CD4-positive, alpha-beta T cell treated with Interferon alpha-2 for 1 hour (primary cell): ENCODE data around the gene CCDC137.
A peak's percentile ranks its signal among the peaks of the same experiment; 100 is the strongest.

Experiments
- DNase-seq, 2 donors: peaks; one replicate each; pipeline ENCODE4 v3.0.0-alpha.2; 2020 to 2022

CCDC137 gene

DNA sequence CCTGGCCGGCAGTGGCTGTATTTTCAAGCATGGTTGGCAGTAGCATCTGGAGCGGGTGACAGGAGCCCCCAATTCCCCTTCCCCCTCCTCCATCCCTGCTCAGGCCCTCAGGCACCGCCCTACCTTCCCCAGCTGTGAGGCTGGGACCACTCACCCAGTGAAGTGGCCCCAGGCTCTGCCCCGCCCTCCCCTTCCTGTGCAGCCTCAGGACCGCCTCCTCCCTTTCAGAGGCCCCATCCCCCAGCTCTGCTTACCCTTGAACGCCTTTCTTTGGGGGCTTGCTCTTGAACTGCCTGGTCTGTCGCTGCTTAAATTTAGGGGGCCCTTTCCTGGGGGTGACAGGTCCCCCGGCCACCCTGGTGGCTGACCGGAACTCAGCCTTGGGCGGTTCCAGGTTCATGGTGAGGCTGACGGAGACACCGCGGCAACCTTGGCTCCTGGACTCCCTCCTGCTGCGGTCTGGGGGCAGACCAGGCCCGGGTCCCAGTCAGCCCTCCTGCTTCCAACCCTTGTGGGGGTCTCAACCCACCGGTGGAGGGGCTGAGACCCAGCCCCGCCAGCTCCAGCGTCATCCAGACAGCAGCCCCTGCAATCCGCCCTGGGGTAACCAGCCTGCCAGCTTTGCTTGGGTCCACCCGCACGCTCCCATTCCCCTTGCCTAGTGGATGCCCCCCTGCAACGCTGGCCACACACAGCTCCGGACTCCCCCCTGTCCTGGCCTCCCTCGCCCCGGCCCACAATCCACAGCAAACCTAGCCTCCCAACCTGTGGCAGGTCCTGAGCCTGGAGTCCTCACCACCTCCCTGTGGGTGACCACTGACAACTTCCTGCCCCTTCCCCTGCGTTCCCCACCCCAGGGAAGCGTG is 13.4 kb upstream of the CCDC137 start:
- no peak for DNase-seq

DNA sequence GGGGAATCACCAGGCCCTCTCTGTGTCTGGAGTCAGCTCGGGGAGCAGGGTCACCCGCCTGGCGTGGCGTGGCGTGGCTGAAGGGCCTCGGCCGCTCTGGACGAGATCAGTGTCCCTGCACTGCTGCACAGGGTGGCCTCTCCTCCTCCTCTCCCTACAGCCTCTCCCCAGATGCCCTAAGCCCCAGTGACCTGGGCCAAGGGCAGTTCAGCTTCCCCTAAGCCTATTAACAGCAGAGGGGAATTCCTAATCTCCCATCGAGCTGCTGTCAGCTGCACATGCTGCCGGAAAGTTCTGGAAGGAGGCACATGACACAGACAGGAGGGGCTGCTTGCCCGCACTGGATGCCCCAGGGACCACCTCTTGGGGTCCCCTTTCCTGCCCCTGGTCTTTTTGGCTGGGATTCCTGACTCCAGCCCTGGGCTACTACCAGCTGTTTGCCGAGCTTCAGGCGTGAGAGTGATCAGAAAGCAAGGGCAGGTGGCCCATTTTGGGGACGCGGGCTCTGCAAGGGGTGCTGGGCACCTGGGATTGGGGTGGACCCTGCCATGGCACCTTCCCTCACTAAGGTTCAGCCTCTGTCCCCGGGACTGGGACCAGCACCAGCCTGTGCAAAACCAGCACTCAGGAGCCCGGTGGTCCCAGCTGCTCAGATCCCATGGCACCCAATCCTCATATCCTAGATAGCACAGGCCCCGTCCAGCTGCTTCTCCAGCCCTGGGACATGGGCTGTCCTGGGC is 11.0 kb upstream of the CCDC137 start:
- no peak for DNase-seq

DNA sequence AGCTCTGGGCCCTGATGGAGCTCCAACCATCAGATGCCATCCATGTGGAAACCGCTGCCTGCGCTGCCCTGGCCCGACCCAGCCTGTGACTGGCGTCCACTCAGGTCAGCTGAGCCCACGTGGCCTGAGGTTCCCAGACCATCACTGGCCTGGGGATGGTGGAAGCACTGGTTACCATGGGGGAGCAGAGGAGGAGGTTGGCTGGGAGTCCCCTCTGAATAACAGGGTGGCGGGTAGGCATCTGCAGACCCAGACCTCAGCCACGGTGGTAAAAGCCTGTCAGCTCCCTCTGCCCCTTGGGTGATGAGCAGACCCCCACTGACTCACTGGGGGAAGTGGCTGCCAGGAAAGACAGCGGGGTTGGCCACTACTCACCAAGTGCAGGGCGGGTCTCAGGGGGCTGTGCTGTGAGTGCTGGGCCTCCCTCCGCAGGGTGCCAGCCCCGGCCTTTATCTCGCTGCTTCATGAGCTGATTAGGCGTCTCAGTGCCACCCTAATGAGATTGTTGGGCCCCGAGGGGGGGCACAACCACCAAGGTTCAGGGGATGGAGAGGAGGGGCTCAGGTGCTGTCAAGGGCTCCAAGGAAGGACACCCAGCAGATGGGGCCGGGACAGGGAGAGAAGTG is 10.3 kb upstream of the CCDC137 start, which contains the start of gene PDE6G:
Gene PDE6G (minus strand): TSS at position 425 of the 626 bp plus-strand sequence. CDS start 3,237 bp downstream, outside the sequence.
- no peak for DNase-seq

DNA sequence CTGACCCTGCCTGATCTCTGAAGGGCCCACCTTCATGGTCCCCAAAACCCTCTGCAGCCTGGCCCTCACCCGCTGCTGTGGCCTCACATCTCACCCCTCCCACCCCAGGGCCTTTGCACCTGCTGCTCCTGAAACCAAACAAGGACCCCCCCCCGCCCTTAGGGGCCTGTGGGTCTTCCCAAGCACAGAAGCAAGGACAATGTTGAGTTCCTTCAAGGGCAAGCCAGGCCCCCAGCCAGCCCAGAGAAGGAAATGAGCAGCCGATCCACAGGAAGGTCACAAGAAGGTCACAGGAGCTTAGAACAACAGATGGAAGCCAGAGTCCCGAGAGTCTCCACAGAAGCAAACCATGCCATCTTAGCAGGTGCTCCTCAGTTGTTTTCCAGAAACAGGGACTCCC is 9.7 kb upstream of the CCDC137 start:
- no peak for DNase-seq

DNA sequence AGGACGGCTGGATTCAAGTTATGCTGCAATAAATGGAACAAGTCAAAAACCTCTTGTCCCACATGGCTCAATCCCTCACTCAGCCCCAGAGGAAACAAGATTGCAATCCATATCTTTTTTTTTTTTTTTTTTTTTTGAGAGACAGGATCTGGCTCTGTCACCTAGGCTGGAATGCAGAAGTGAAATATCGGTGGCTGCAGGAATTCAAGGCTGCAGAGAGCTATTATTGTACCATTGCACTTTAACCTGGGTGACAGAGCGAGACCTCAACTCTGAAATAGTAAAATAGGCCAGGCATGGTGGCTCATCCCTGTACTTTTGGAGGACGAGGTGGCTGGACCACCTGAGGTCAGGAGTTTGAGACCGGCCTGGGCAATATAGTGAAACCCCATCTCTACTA is 7.5 kb upstream of the CCDC137 start:
- DNase-seq: no peak

DNA sequence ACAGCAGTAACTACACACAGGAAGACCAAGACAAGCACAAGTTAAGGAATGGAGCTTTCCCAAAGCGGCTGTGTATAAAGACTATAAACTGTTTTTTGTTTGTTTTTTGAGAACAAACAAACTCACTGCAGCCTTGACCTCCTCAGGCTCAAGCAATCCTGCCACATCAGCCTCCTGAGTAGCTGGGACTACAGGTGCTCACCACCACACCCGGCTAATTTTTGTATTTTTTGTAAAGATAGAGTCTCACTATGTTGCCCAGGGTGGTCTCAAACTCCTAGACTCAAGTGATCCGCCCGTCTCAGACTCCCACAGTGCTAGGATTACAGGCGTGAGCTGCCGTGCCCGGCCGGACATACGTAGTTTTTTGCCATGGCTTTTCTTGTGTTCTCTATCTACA is 6.1 kb upstream of the CCDC137 start:
- no peak for DNase-seq

DNA sequence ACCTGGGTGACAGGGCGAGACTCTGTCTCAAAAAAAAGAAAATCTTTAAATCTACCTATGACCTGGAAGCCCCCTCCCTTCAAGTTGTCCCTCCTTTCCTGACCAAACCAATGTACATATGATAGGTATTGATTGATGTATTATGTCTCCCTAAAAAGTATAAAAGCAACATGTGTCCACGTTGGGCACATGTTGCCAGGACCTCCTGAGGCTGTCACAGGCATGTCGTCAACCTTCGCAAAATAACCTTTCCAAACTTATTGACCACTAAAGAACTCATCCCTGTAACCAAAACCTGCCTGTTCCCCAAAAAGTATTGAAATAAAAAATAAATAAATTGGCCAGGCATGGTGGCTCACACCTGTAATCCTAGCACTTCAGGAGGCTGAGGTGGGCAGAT is 4.5 kb upstream of the CCDC137 start:
- no peak for DNase-seq

GRCh38 chr17:81664051-81664470 is 2.5 kb upstream of the CCDC137 start:
- no peak for DNase-seq

GRCh38 chr17:81665205-81666091 is 1.1 kb upstream of the CCDC137 start:
- DNase-seq: peak in 1 of 2 donors; percentile 45

- no peak for DNase-seq
Observed at GRCh38 chr17:81666092-81666341, 520 bp upstream of the CCDC137 start.

- no peak for DNase-seq
Observed at GRCh38 chr17:81667754-81668153, 1.2 kb downstream of the CCDC137 start.

GRCh38 chr17:81672504-81672903 is 6.0 kb downstream of the CCDC137 start:
- no peak for DNase-seq

DNA sequence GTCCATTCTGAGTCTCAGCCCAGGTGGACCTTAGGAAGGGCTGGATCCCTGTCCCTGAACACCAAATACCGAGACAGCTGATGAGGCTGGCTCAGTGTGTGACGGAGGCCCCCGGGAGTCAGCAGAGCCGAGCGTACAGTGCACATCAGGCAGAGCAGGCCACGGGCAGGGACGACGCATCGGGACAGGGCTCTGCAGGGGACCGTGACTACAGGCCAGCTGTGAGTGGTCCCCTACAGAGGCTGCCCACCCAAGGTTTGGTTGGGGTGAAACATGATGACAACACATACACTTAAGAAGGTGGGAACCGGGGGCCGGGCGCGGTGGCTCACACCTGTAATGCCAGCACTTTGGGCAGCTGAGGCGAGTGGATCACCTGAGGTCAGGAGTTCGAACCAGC is 6.4 kb downstream of the CCDC137 start:
- DNase-seq: no peak

DNA sequence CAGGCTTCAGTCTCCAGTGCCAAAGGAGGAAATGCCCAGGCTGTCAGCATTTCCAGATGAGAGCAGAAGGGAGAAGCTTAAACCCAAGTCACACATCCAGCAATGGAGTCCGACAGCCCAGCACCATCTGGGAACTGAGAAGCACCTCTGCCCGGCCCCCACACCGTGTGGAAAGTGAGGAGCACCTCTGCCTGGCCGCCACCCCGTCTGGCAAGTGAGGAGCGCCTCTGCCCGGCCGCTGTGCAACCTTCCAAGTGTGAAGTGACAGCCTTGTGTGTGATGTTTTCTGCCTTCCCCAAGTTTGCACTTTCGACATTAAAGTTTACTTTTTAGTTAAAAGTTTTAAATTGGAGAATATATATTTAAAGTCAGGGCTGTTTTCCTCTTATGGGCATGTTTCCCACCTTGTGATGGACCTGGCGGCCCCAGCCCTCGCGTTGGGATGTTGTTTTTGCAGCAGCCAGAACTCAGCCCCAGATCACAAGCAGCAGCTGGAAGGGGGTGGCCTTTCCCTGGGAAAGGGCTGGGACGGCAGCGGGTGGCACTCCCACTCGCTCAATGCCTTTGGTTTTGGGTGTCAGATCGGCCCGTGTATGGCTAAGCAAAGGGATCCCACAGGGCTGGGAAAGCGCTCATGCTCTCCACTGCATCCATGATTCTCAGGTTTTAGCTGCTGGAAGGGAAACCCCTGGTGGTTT is 7.2 kb downstream of the CCDC137 start:
- DNase-seq: no peak

GRCh38 chr17:81675515-81676221 is 9.1 kb downstream of the CCDC137 start:
- peak; percentile 14 to 45 for DNase-seq

- no peak for DNase-seq
Observed at GRCh38 chr17:81676906-81677305, 10.4 kb downstream of the CCDC137 start.

DNA sequence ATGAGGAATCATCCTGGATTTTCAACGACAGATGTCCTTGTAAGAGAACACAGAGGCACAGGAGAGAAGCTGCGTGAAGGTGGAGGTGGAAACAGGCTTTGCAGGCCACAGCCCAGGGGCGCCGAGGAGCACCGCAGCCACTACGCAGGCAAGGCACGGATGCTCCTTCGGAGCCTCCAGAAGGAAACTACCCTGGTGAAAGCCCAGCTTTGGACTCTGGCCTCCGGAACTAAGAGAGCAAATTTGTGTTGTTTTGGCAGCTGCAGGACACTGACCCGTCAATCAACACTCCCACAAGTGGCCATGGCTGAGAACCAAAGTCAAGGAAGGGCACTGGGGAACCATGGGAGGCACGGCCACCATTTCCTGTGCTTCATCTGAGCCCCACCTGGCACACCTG is 13.6 kb downstream of the CCDC137 start:
- DNase-seq: no peak

DNA sequence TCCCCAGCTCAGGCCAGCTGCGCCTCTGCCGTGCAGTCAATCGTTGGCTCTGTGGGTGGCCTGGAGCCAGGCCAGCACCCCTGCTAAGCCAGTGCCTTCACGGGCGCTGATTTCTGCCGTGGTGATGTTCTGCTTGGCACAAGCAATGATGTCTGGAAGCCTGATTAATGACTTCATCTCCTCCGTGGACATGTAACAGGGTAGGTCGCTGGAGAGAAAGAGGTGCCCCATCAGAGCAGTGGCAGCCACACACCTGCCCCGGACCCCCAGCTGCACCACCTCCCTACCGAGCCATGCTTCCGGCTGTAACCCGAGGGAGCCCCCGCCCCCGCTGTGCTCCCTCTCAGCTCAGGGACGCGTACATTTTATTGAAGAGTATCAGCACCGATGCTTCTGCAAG is 15.1 kb downstream of the CCDC137 start:
- DNase-seq: no peak

GRCh38 chr17:81682565-81683207 is 16.1 kb downstream of the CCDC137 start:
- no peak for DNase-seq

DNA sequence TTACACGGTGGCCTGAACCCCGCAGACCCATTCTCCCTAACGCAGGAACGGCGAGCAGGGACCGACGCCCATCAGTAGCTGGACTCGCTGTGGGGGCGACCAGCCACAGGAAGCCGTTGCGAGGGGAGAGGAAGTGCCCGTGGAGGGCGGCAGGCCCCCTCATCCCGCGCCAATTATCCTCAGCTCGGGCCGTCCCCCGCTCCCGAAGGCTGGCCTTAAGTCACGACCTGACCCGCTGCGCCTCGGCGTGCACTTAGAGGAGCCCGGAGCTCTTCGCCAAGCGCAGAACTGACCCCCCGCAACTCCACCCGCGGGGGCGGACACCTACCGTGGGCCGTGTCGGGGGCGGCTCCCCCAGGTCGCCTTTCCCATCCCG is 16.7 kb downstream of the CCDC137 start:
- DNase-seq: no peak
